GM19463 (cell line): Measurements from ENCODE around the gene HES2.
"Not testable (repeated sequence)": the region's sequence is repeated elsewhere in the genome, so short reads cannot be mapped to it uniquely, and the experiment has no call there.

Experiments used
- ATAC-seq: cut with Tn5 transposase; IDR thresholded peaks from one replicate; pipeline ENCODE4 v1.9.1; 2021; ENCODE audit warnings: mild to moderate bottlenecking, moderate library complexity; ENCODE audit not compliant: unreplicated experiment

HES2 gene

GRCh38 chr1:6419804-6420453, at the start of gene HES2:
Gene HES2, minus strand, starts transcription at chr1:6419919. Its CDS starts 99 bp downstream, at chr1:6419820.
- no peak for ATAC-seq

GRCh38 chr1:6468729-6469461, 49.2 kb upstream of the HES2 start:
- ATAC-seq = no peak

GRCh38 chr1:6467744-6468688, 48.3 kb upstream of the HES2 start:
- no peak for ATAC-seq

GRCh38 chr1:6467224-6467623, 47.5 kb upstream of the HES2 start:
- ATAC-seq = no peak

GRCh38 chr1:6466751-6467150, 47.0 kb upstream of the HES2 start:
- ATAC-seq = no peak

- ATAC-seq = no peak
Observed at GRCh38 chr1:6466023-6466422, 46.3 kb upstream of the HES2 start, which contains the start of gene TNFRSF25. Gene TNFRSF25, minus strand, starts transcription at chr1:6466173. Its CDS starts 66 bp downstream, at chr1:6466107.

- ATAC-seq = no peak
Observed at GRCh38 chr1:6465461-6466005, 45.8 kb upstream of the HES2 start.

- no peak for ATAC-seq
Observed at GRCh38 chr1:6464915-6465314, 45.2 kb upstream of the HES2 start.

GRCh38 chr1:6464514-6464836, 44.8 kb upstream of the HES2 start:
- no peak for ATAC-seq

- no peak for ATAC-seq
Observed at GRCh38 chr1:6463120-6463412, 43.3 kb upstream of the HES2 start.

GRCh38 chr1:6462412-6463119, 42.8 kb upstream of the HES2 start:
- no peak for ATAC-seq

- ATAC-seq = no peak
Observed at GRCh38 chr1:6461538-6462411, 42.1 kb upstream of the HES2 start.

GRCh38 chr1:6461051-6461530, 41.4 kb upstream of the HES2 start:
- no peak for ATAC-seq

- ATAC-seq = no peak
Observed at GRCh38 chr1:6460301-6461050, 40.8 kb upstream of the HES2 start.

- ATAC-seq = no peak
Observed at GRCh38 chr1:6459850-6460265, 40.1 kb upstream of the HES2 start.

GRCh38 chr1:6456800-6457466, 37.2 kb upstream of the HES2 start:
- no peak for ATAC-seq

GRCh38 chr1:6455752-6456520, 36.2 kb upstream of the HES2 start:
- ATAC-seq = not testable (repeated sequence)
